ENCODE results near the gene PAX5. TPM values are rescaled to one million over a fixed set of nuclear protein-coding genes. Genes with fewer than 3 reads are reported as not detected.

Gene PAX5
- total and polyA plus RNA-seq, 9 donors: 0.02 to 0.28 (median 0.05) TPM; not detected in 6

DNA sequence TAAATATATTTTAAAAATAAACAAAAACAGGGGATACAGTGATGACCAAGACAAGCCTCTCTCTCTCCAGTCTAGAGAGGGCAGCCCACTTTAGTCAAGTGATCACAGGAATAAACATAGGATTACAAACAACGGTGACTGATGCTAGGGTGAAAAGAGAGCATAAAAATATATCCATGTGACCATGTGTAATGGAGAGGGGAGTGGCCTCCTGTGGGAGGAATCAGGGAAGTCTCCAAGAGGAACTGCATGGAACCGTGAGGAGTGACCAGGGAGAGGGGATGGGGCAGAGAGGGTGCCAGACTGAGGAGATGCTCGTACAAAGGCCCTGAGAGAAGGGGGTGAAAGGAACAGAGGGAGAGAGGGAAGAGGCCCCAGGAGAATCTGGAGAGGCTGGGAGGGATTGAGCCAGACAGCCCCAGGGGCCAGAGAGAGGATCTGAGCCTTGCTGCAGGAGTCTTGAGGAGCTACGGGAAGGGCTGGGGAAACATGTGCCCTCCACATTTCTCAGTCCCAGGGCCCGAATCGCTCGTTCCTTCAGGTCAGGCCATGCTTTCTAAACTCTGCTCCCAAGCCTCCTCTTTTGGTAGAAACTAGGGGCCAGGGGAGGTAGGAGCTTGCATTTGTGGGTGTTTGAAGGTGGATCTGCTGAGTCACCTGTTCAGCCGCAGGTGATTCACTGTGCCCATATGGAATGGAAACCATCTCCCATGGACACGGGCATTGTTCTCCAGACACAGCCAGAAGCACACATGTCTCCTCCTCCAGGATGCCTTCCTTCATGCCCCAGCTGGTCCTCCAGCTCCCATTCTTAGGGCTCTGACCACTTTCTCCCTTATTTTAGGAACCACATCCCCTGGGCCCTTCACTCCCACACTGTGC, 63.8 kb downstream of the PAX5 start:
- WGBS, 3 donors: 47 to 58% (median 52%) methylated on average over 9 of the region's 9 CpGs

DNA sequence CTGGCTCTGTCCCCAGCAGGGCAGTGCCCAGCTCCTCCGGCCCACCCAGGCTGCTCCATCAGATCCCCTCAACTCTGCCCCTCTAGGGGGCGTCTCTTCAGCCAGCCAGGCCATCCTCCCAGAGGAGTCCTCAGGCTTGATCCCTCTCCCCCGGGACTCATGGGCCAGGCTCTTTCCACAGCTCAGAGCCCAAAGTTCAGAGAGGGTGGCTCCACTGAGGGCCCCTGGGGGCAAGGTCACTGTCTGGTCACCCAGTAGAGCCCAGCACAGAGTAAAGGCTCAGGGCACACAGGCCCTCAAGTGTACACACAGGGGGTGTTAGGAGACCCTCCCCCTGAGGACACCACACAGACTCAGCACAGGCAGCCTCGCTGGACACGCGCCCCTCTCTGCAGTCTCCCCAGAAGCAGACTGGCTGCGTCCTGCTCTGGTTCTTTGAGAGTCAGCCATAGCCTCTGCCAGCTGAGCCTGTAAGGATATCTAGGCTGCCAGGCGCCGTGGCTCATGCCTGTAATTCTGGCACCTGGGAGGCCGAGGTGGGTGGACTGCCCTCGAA, 64.8 kb downstream of the PAX5 start:
- no peak overlapping the region for H3K4me3 ChIP-seq
- H3K4me1 ChIP-seq (ENCODE audit: insufficient read depth): no peaks in the 10 kb centered on the region
- WGBS, 3 donors: 61 to 78% (median 70%) methylated on average over 11 of the region's 11 CpGs

More for the DNA sequence above, 63.8 kb downstream of the PAX5 start:
- intact Hi-C loops (cut with DNase I): no loop called here
- Histone ChIP-seq H3K27ac (no peak overlapping the region), H3K4me1 (ENCODE audit: insufficient read depth) (no peaks in the 10 kb centered on the region), H3K9me3 (no peaks in the 10 kb centered on the region), H3K4me3 (no peak overlapping the region), H3K27me3 (no peaks in the 10 kb centered on the region), H3K36me3 (no peaks in the 10 kb centered on the region)
- no peak for DNase-seq
- TF ChIP-seq POLR2A (IDR thresholded peaks at IDR 0.05): no peak
- TF ChIP-seq EP300 (IDR thresholded peaks at IDR 0.05): no peak
- TF ChIP-seq, protein P1, sequence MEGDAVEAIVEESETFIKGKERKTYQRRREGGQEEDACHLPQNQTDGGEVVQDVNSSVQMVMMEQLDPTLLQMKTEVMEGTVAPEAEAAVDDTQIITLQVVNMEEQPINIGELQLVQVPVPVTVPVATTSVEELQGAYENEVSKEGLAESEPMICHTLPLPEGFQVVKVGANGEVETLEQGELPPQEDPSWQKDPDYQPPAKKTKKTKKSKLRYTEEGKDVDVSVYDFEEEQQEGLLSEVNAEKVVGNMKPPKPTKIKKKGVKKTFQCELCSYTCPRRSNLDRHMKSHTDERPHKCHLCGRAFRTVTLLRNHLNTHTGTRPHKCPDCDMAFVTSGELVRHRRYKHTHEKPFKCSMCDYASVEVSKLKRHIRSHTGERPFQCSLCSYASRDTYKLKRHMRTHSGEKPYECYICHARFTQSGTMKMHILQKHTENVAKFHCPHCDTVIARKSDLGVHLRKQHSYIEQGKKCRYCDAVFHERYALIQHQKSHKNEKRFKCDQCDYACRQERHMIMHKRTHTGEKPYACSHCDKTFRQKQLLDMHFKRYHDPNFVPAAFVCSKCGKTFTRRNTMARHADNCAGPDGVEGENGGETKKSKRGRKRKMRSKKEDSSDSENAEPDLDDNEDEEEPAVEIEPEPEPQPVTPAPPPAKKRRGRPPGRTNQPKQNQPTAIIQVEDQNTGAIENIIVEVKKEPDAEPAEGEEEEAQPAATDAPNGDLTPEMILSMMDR (IDR thresholded peaks at IDR 0.05): no peak

DNA sequence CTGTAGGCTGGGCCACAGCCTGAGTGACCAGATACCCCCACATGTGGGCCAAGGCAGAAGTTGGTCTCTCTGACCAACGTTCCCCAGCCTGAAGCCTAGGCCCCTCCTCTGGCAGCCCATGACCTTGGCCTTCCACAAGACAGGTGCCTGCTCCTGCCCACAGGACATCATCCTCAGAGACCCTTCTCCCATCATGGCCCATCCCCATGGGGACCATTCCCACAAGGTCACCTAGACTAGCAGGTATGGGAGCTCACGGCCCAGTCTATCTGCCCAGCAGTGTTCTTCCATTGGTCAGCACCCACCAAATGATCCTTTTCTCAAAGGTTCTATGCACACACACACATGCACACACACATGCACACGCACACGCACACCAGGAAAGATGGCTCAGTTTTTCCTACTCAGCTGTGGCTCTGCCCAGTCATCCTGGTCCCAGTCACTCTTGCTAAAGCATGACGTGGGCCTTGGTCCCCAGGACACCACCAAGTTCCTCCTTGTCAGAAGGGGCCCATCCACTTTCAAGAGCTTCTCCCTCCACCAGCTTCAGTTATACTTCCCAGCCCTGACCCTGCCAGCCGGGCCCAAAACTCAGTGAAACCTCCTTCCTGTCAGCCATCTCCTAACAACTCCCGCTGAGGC, 65.4 kb downstream of the PAX5 start:
- Histone ChIP-seq H3K9me3 (no peaks in the 10 kb centered on the region), H3K4me3 (no peak overlapping the region), H3K27me3 (no peaks in the 10 kb centered on the region), H3K27ac (no peak overlapping the region), H3K36me3 (no peaks in the 10 kb centered on the region), H3K4me1 (ENCODE audit: insufficient read depth) (no peaks in the 10 kb centered on the region)
- no peak for DNase-seq
- no peak for TF ChIP-seq POLR2A (IDR thresholded peaks at IDR 0.05)
- TF ChIP-seq, protein P1 (IDR thresholded peaks at IDR 0.05): no peak
- TF ChIP-seq EP300 (IDR thresholded peaks at IDR 0.05): no peak
- intact Hi-C loops (cut with DNase I): no loop called here
- 74 to 87% (median 78%) methylated on average over 6 to 7 of the region's 7 CpGs for WGBS, 3 donors

More for the DNA sequence above, 64.8 kb downstream of the PAX5 start:
- Histone ChIP-seq H3K27ac (no peak overlapping the region), H3K9me3 (no peaks in the 10 kb centered on the region), H3K36me3 (no peaks in the 10 kb centered on the region), H3K27me3 (no peaks in the 10 kb centered on the region)
- DNase-seq: no peak
- intact Hi-C loops (cut with DNase I): no loop called here
- TF ChIP-seq, protein P1 (IDR thresholded peaks at IDR 0.05): no peak
- no peak for TF ChIP-seq EP300 (IDR thresholded peaks at IDR 0.05)
- no peak for TF ChIP-seq POLR2A (IDR thresholded peaks at IDR 0.05)

DNA sequence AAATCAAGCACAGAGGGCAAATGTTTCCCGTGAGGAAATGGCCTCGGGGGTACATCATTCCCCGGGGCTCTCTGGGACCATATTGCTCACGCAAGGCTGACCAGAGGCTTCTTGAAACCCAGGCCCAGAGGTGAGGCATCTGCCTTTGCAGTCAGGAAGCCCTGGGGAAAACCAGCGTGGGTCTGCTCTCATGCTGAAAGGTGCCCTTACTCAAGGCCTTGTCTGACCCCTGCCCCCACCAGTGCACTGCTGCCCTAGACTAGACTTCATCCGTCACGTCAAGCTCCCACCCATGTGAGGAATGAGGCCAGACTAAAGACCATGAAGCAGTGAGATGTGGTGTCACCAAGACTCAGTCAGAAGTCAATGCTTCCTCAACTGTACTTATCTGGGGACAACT, 66.1 kb downstream of the PAX5 start:
- Histone ChIP-seq H3K27me3 (no peaks in the 10 kb centered on the region), H3K4me1 (ENCODE audit: insufficient read depth) (no peaks in the 10 kb centered on the region), H3K27ac (no peak overlapping the region), H3K4me3 (no peak overlapping the region), H3K9me3 (no peaks in the 10 kb centered on the region), H3K36me3 (no peaks in the 10 kb centered on the region)
- TF ChIP-seq POLR2A (IDR thresholded peaks at IDR 0.05): no peak
- TF ChIP-seq, protein P1 (IDR thresholded peaks at IDR 0.05): no peak
- no peak for TF ChIP-seq EP300 (IDR thresholded peaks at IDR 0.05)
- intact Hi-C loops (cut with DNase I): no loop called here
- no peak for DNase-seq
- 64 to 79% (median 68%) methylated on average over 7 of the region's 7 CpGs for WGBS, 3 donors

Data from ovary (tissue), 9 donors.